HepG2 (cell line): Measurements from ENCODE around the gene IGLL1. TPM values are rescaled to one million over a fixed set of nuclear protein-coding genes. Genes with fewer than 3 reads are reported as not detected.
A peak's percentile ranks its signal among the peaks of the same experiment; 100 is the strongest.

ENCODE experiments used
- BORCS8-MEF2B ChIP-seq: sonication (generic); formaldehyde crosslinking; IDR thresholded peaks from 2 replicates; pipeline ENCODE4 v1.8.0; 2022; ENCODE audit warnings: mild to moderate bottlenecking, missing genetic modification reagents
- FOXM1 ChIP-seq: sonication (generic); formaldehyde crosslinking; IDR thresholded peaks from 2 replicates; pipeline ENCODE4 v1.5.0; 2020; ENCODE audit warnings: missing genetic modification reagents
- HNRNPUL1 ChIP-seq: fragments of 200-400 bp; formaldehyde crosslinking; IDR thresholded peaks from 2 replicates; pipeline ENCODE4 v1.6.1; 2017; ENCODE audit warnings: low read depth, mild to moderate bottlenecking, low read length, moderate library complexity
- HOXA3 ChIP-seq: sonication (generic); formaldehyde crosslinking; IDR thresholded peaks from 2 replicates; pipeline ENCODE4 v1.5.0; 2020; ENCODE audit warnings: missing genetic modification reagents
- MXD4 ChIP-seq: IDR thresholded peaks from 2 replicates; pipeline ENCODE4 v1.6.1; 2016; ENCODE audit warnings: mild to moderate bottlenecking, missing biosample characterization, missing genetic modification reagents
- NCOA2 ChIP-seq: sonication (generic); formaldehyde crosslinking; IDR thresholded peaks from 2 replicates; pipeline ENCODE4 v1.8.0; 2022; ENCODE audit warnings: inconsistent platforms
- POLR2AphosphoS2 ChIP-seq: IDR thresholded peaks from 2 replicates; pipeline ENCODE4 v1.6.1; 2011; ENCODE audit warnings: low read depth, low read length, improper control_type of control experiment
- PTBP1 ChIP-seq: fragments of 200-400 bp; formaldehyde crosslinking; IDR thresholded peaks from 2 replicates; pipeline ENCODE4 v1.6.1; 2018; ENCODE audit warnings: low read length, low read depth; ENCODE audit not compliant: poor library complexity, severe bottlenecking
- ZNF335 ChIP-seq: sonication (generic); formaldehyde crosslinking; IDR thresholded peaks from 2 replicates; pipeline ENCODE4 v1.4.0; 2020; ENCODE audit warnings: missing genetic modification reagents
- ZNF570 ChIP-seq: sonication (generic); formaldehyde crosslinking; IDR thresholded peaks from 2 replicates; pipeline ENCODE4 v1.4.0; 2020; ENCODE audit warnings: mild to moderate bottlenecking, missing genetic modification reagents, borderline replicate concordance
- ZNF605 ChIP-seq: sonication (generic); formaldehyde crosslinking; IDR thresholded peaks from 2 replicates; pipeline ENCODE4 v1.8.0; 2022; ENCODE audit warnings: mild to moderate bottlenecking, missing genetic modification reagents
- ZNF75D ChIP-seq: sonication (generic); formaldehyde crosslinking; IDR thresholded peaks from 2 replicates; pipeline ENCODE4 v1.8.1; 2023; ENCODE audit warnings: missing genetic modification reagents, mild to moderate bottlenecking, borderline replicate concordance
- polyA plus RNA-seq, 8 experiments: library from polyadenylated mRNA; depleted of rRNA in 3 of 8; stranded (reverse) in 7 of 8; unstranded in 1 of 8; fragments of >200 nt; fragmentation: Illumina TruSeq in 4 of 8; extraction: Trizol in 4 of 8; gene quantifications; 2 replicates each; pipeline versions ENCODE4 v1.2.1 to v1.2.3, GENCODE V29; 2011 to 2016; ENCODE audit warnings: low read depth in 4 of 8, missing spikeins in 1 of 8, mixed read lengths in 1 of 8; ENCODE audit not compliant: insufficient read depth in 1 of 8
- total RNA-seq, 5 experiments: library from RNA; depleted of rRNA; stranded (reverse); fragments of >200 nt; fragmentation: Illumina TruSeq; extraction: Trizol; gene quantifications; 2 replicates each; pipeline ENCODE4 v1.2.3, GENCODE V29; 2016; ENCODE audit warnings: low read depth in 1 of 5
- TF ChIP-seq, protein P1 (sequence below), 2 experiments: fragments of 450-650 bp in 1 of 2; sonication (generic) in 1 of 2; formaldehyde crosslinking in 1 of 2; IDR thresholded peaks; 2 replicates each; pipeline versions ENCODE4 v1.6.1 to v1.8.0; 2016 to 2022; ENCODE audit warnings: antibody characterized with exemption in 1 of 2, mild to moderate bottlenecking in 1 of 2, missing genetic modification reagents in 1 of 2
- TF ChIP-seq, protein P2 (sequence below): sonication (generic); formaldehyde crosslinking; IDR thresholded peaks from 2 replicates; pipeline ENCODE4 v1.4.0; 2020; ENCODE audit warnings: missing genetic modification reagents
- TF ChIP-seq, protein P3 (sequence below): sonication (generic); formaldehyde crosslinking; IDR thresholded peaks from 2 replicates; pipeline ENCODE4 v1.4.0; 2020; ENCODE audit warnings: mild to moderate bottlenecking, missing genetic modification reagents
- TF ChIP-seq, protein P4 (sequence below): sonication (generic); formaldehyde crosslinking; IDR thresholded peaks from 2 replicates; pipeline ENCODE4 v1.4.0; 2020; ENCODE audit warnings: missing genetic modification reagents, borderline replicate concordance

IGLL1 gene
- total and polyA plus RNA-seq, 2 of the 13 experiments (the other 11 are each of a cell fraction or from before 2014, with no cell fraction given): not detected

DNA sequence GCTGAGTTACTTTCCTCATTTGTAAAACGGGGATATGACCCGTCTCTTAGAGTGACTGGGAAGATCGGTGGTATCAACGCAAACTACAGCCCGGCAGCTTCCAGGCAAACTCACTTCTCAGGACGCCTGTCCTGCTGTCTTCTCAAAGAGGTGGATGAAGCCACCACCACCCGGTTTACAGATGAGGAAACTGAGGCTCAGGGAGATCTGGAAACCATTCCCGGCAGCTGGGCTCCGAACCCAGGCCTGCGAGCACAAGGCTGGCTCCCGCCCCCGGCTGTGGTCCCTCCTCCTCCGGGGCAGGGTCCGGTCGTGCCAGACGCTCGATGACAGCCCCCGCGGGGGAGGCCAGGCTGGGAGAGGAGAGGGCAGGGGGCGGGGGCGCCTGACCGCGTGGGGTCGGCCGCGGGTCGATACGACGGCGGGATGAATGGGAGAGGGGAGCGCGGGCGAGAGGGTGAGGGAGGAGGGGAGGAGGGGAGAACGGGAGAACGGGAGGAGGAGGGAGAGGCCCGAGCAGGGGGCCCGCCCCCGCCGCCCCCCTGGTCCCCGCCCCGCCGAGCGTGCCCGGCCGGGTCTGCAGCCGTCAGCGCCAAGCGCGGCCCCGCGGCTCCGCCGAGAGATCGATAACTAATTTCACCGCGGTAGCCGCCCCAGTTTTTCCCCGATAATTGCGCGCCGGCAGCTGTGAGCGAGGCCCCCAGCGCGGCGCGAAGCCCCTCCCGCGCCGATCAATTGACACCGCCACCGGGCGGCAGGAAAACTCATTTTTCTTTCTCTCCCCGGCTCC lies 14.0 kb downstream of the IGLL1 start (continued):
- TF ChIP-seq, protein P1, sequence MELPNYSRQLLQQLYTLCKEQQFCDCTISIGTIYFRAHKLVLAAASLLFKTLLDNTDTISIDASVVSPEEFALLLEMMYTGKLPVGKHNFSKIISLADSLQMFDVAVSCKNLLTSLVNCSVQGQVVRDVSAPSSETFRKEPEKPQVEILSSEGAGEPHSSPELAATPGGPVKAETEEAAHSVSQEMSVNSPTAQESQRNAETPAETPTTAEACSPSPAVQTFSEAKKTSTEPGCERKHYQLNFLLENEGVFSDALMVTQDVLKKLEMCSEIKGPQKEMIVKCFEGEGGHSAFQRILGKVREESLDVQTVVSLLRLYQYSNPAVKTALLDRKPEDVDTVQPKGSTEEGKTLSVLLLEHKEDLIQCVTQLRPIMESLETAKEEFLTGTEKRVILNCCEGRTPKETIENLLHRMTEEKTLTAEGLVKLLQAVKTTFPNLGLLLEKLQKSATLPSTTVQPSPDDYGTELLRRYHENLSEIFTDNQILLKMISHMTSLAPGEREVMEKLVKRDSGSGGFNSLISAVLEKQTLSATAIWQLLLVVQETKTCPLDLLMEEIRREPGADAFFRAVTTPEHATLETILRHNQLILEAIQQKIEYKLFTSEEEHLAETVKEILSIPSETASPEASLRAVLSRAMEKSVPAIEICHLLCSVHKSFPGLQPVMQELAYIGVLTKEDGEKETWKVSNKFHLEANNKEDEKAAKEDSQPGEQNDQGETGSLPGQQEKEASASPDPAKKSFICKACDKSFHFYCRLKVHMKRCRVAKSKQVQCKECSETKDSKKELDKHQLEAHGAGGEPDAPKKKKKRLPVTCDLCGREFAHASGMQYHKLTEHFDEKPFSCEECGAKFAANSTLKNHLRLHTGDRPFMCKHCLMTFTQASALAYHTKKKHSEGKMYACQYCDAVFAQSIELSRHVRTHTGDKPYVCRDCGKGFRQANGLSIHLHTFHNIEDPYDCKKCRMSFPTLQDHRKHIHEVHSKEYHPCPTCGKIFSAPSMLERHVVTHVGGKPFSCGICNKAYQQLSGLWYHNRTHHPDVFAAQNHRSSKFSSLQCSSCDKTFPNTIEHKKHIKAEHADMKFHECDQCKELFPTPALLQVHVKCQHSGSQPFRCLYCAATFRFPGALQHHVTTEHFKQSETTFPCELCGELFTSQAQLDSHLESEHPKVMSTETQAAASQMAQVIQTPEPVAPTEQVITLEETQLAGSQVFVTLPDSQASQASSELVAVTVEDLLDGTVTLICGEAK (IDR thresholded peaks at IDR 0.05): no peak
- TF ChIP-seq, protein P1 (CRISPR knock-in tag; IDR thresholded peaks at IDR 0.05): peak; percentile 13; the same call in 1 of the 2 replicates
- TF ChIP-seq, protein P2, sequence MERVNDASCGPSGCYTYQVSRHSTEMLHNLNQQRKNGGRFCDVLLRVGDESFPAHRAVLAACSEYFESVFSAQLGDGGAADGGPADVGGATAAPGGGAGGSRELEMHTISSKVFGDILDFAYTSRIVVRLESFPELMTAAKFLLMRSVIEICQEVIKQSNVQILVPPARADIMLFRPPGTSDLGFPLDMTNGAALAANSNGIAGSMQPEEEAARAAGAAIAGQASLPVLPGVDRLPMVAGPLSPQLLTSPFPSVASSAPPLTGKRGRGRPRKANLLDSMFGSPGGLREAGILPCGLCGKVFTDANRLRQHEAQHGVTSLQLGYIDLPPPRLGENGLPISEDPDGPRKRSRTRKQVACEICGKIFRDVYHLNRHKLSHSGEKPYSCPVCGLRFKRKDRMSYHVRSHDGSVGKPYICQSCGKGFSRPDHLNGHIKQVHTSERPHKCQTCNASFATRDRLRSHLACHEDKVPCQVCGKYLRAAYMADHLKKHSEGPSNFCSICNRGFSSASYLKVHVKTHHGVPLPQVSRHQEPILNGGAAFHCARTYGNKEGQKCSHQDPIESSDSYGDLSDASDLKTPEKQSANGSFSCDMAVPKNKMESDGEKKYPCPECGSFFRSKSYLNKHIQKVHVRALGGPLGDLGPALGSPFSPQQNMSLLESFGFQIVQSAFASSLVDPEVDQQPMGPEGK (CRISPR knock-in tag): peak; percentile 90
- TF ChIP-seq BORCS8-MEF2B (CRISPR knock-in tag) (peak; percentile 42; the same call in 1 of the 2 replicates), FOXM1 (no peak), POLR2AphosphoS2 (no peak), ZNF605 (peak; percentile 63; the same call in 1 of the 2 replicates), MXD4 (no peak), HOXA3 (CRISPR knock-in tag) (peak; percentile 35; the same call in 1 of the 2 replicates), ZNF75D (CRISPR knock-in tag) (no peak), NCOA2 (CRISPR knock-in tag) (no peak), HNRNPUL1 (no peak), ZNF570 (CRISPR knock-in tag) (no peak), PTBP1 (no peak), ZNF335 (no peak)
- TF ChIP-seq, protein P3, sequence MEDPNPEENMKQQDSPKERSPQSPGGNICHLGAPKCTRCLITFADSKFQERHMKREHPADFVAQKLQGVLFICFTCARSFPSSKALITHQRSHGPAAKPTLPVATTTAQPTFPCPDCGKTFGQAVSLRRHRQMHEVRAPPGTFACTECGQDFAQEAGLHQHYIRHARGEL (CRISPR knock-in tag): peak; percentile 70; the same call in 1 of the 2 replicates
- TF ChIP-seq, protein P4, sequence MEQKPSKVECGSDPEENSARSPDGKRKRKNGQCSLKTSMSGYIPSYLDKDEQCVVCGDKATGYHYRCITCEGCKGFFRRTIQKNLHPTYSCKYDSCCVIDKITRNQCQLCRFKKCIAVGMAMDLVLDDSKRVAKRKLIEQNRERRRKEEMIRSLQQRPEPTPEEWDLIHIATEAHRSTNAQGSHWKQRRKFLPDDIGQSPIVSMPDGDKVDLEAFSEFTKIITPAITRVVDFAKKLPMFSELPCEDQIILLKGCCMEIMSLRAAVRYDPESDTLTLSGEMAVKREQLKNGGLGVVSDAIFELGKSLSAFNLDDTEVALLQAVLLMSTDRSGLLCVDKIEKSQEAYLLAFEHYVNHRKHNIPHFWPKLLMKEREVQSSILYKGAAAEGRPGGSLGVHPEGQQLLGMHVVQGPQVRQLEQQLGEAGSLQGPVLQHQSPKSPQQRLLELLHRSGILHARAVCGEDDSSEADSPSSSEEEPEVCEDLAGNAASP: no peak
